IPS DF 6.9 (cell line): ENCODE measurements around the gene MBNL1.

Experiments used
- DNase-seq: peaks from one replicate; pipeline ENCODE4 v3.0.0-alpha.2; 2013; ENCODE audit warnings: low read depth, low spot score
- H3K27ac ChIP-seq: one replicate; pipeline ENCODE4 v1.5.1; 2013; ENCODE audit warnings: low read length, control low read depth
- H3K27me3 ChIP-seq: 2 replicates; pipeline ENCODE4 v1.6.1; 2013; ENCODE audit warnings: mild to moderate bottlenecking, low read length; ENCODE audit not compliant: control insufficient read depth, insufficient read depth
- H3K36me3 ChIP-seq: 2 replicates; pipeline ENCODE4 v1.6.1; 2013; ENCODE audit warnings: low read length; ENCODE audit not compliant: control insufficient read depth, insufficient read depth
- H3K4me1 ChIP-seq: 2 replicates; pipeline ENCODE4 v1.6.1; 2013; ENCODE audit warnings: low read length; ENCODE audit not compliant: control insufficient read depth, insufficient read depth
- H3K4me3 ChIP-seq: 2 replicates; pipeline ENCODE4 v1.5.1; 2013; ENCODE audit warnings: mild to moderate bottlenecking, low read length
- H3K9me3 ChIP-seq: 2 replicates; pipeline ENCODE4 v1.6.1; 2013; ENCODE audit warnings: low read length, inconsistent platforms; ENCODE audit not compliant: control insufficient read depth, insufficient read depth
- WGBS: extraction: QIAGEN DNeasy Blood & Tissue Kit; methylation state at CpG from one replicate; pipeline ENCODE4 v1.1.7; 2013; ENCODE audit warnings: mixed read lengths, missing lambda C conversion rate; ENCODE audit not compliant: insufficient read length, insufficient coverage; 5-methylcytosine and 5-hydroxymethylcytosine counted together

Gene MBNL1

DNA sequence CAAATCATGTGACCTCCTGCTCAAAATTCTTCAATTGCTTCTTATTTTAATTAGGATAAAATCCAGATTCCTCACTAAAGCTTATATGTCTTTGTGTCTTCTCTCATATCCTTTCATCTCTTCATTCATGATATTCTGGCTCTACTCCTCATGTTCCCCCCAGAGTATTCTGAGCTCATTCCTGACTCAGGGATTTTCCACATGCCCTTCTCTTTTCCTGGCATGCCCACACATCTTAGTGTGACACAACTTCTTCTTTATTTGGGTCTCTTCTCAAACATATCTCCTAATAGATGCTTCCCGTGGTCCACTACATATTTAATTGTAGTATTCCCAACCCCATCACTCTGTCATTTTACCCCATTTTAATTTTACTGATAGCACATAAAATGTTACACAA, 15.2 kb upstream of the MBNL1 start:
- Histone ChIP-seq H3K27ac (no peak overlapping the region), H3K4me3 (no peak overlapping the region), H3K9me3 (no peaks in the 10 kb centered on the region), H3K27me3 (no peaks in the 10 kb centered on the region), H3K36me3 (no peaks in the 10 kb centered on the region), H3K4me1 (no peaks in the 10 kb centered on the region)
- no CpG with 5 or more reads among the region's 1 CpG for WGBS
- no peak for DNase-seq

DNA sequence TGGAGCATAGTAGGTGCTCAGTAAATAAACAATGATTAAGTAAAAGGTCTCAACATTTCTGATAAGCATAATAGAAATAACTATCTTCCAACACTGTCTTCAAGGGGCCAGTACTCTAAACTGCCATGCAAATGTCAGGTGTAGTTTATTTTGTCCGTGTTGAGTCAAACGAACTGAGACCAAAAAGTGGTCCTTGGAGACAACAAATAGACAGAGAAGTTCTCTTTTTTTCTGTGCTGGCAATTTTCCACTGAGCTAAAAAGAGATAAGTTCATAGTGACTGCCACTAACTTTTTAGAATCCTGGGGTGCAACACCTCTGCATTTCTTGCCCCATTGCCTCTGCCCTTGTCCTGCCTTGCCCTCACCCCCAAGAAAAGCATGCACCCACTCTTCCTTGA, 14.7 kb upstream of the MBNL1 start:
- no CpG with 5 or more reads among the region's 2 CpGs for WGBS
- no peaks in the 10 kb centered on the region for H3K27me3 ChIP-seq
- no peak for DNase-seq
- H3K9me3 ChIP-seq: no peaks in the 10 kb centered on the region
- H3K27ac ChIP-seq: no peak overlapping the region
- no peaks in the 10 kb centered on the region for H3K36me3 ChIP-seq
- H3K4me3 ChIP-seq: no peak overlapping the region
- no peaks in the 10 kb centered on the region for H3K4me1 ChIP-seq

DNA sequence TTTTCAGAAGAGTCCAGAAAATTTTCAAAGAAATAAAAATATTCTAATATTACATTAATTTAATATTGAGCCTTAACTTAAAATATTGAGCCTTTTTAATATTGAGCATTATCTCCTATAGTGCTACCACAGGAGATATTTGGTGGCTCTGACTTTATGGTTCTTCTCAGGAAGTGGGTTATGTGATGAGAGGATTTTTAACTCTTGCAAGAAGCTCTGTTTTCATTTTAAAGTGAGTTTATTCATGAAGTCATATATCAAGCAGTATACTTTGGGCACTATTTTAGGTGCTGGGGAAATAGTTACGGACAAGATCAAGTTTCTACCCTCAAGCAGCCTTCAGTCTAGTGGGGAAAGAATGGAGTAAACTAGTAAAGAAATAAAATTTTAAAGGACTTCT, 13.4 kb upstream of the MBNL1 start:
- DNase-seq: no peak
- no peaks in the 10 kb centered on the region for H3K4me1 ChIP-seq
- H3K27ac ChIP-seq: no peak overlapping the region
- no peaks in the 10 kb centered on the region for H3K36me3 ChIP-seq
- H3K9me3 ChIP-seq: no peaks in the 10 kb centered on the region
- H3K27me3 ChIP-seq: no peaks in the 10 kb centered on the region
- WGBS: no CpG with 5 or more reads among the region's 1 CpG
- no peak overlapping the region for H3K4me3 ChIP-seq

DNA sequence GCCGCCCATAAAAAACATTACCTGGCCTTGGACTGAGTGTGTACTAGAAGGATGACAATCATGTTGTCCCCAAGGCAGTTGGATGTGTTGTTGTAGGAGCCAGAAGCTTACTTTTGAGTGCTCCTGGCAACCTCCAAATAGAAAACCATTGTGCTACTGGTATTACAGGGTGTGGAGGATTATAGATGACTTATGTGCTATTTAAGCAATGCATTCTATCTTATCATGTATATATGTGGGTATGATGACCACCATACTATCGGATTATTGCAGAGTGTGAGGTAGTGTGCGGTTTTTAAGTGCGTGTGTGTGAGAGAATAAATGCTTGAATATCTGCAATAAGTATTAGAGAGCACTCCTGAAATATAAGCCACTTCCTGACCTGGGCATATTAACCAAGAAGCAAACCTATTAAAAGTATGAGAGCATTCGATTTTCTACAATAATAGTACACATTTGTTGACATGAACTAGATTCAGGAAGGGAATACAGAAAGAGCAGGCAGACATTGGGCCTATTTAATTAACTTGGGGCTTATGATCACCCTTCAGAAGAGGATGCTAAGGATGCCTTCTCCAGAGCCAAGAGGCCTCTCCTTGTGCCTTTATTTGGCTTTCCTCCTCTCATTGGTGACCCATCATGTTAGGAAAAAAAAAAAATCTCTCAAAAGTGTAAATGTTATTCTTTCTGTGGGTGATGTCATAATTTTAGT, 11.7 kb upstream of the MBNL1 start:
- DNase-seq: no peak
- Histone ChIP-seq H3K36me3 (no peaks in the 10 kb centered on the region), H3K4me1 (no peaks in the 10 kb centered on the region), H3K27me3 (no peaks in the 10 kb centered on the region), H3K4me3 (no peak overlapping the region), H3K27ac (no peak overlapping the region), H3K9me3 (no peaks in the 10 kb centered on the region)
- WGBS: 100% methylated on average over 3 of the region's 5 CpGs

DNA sequence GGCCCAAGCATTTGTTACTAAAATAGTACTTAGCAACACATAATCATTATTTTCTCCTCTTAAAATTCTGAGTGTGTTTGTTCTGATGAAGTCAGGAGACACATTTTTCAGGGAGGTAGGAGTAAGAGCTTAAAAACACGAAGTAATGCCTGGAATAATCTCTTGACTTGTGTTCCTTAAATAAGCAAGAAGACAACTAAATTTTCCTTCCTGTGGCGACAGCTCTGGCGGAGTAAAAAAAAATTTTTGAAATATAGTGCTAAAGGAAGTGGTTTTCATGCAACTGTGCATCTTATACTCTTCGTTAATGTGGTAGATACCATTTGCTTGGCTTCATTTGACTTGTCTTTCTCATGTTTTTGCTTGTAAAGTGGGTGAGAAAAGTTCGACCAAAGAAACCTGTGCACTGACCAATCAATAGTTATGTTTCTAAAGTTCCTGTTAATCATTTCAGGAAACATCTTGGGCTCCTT, 11.1 kb upstream of the MBNL1 start:
- DNase-seq: no peak
- no peaks in the 10 kb centered on the region for H3K9me3 ChIP-seq
- H3K27ac ChIP-seq: no peak overlapping the region
- H3K4me1 ChIP-seq: no peaks in the 10 kb centered on the region
- no peak overlapping the region for H3K4me3 ChIP-seq
- no peaks in the 10 kb centered on the region for H3K27me3 ChIP-seq
- H3K36me3 ChIP-seq: no peaks in the 10 kb centered on the region
- WGBS: no CpG with 5 or more reads among the region's 5 CpGs

DNA sequence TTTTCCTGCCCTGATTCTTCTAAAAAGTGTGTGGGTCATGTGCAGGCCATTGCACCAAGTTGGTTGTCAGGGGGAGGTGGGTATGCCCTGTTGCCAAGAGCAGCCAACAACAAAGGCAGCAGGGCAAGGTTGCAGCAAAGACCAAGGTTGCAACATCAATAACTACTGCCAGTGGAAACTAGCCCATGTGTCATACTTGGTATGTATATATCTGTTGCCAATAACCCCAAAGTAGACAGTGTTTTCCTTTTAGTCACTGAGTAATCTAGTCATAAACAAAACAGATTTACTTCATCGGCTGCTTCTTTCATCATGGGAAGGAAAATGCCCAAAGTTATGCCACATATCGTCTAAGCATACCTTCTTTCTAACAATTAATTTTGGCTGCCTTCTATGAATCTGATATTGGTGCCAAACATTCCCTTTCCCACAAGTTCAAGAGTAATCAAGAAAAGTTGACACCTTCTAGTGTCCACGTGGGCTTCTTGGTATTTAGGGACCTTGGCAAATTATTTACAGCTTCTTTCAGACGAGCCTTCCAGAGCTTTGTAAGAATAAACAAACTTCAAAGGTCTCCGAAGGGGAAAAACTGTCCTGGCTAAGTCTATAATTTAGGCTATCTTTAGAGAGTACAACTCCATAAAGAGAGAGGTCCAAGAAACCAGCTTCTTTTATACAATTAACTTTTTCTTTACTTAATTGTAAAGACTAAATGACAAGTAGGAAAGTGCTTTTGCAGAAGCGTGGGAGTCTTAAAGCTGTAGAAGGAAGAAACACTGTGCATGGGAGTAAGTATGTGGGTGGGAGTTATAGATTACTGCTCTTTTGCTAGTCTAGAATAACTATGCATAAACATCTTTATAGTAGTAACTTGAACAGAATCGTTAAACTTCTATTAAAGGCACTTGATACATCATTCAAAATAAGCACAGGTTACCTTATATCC, 10.0 kb upstream of the MBNL1 start:
- no peaks in the 10 kb centered on the region for H3K27me3 ChIP-seq
- no peaks in the 10 kb centered on the region for H3K9me3 ChIP-seq
- DNase-seq: no peak
- WGBS: no CpG with 5 or more reads among the region's 7 CpGs
- H3K27ac ChIP-seq: no peak overlapping the region
- H3K36me3 ChIP-seq: no peaks in the 10 kb centered on the region
- no peaks in the 10 kb centered on the region for H3K4me1 ChIP-seq
- H3K4me3 ChIP-seq: no peak overlapping the region

DNA sequence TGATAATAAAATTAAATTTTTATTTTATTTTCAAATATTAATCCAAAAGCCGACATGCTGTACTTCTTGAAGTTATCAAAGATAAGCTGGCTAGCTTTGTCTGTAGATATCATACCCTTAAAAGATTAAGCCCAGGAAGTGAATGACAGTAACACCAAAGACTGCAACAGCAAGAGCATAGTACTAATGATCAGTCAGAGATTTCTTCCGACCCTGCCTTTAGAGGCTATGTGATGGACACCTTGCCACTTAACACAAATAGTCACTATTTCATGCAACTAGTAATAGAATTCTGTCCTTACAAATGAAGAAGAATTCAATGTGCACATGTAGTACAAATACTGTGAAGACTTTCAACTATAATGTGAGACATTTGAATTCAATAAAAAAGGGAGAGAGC, 9.3 kb upstream of the MBNL1 start:
- no peaks in the 10 kb centered on the region for H3K36me3 ChIP-seq
- no peak for DNase-seq
- WGBS: no CpG with 5 or more reads among the region's 2 CpGs

DNA sequence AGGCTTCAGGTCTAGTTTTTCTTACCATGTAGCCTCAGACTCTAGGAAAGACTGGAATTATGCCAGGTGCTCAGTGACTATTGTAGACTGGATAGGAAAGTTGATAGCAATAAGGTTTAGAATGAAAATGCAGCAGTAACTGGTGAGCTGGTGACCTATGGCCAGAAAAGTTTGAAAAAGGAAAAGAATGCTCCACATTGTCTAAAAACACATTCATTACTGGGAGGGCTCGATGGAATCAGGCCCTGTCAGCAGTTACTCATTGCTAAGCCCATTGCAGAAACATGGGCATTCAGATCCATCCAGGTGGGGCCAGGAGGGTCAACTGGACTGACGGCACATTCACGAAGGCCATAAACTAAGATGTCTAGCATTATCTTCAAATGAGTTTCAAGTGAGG, 8.7 kb upstream of the MBNL1 start:
- Histone ChIP-seq H3K27ac (no peak overlapping the region), H3K4me1 (no peaks in the 10 kb centered on the region), H3K9me3 (no peaks in the 10 kb centered on the region), H3K36me3 (no peaks in the 10 kb centered on the region), H3K4me3 (no peak overlapping the region), H3K27me3 (no peaks in the 10 kb centered on the region)
- DNase-seq: no peak
- no CpG with 5 or more reads among the region's 3 CpGs for WGBS

More for the DNA sequence above, 9.3 kb upstream of the MBNL1 start:
- H3K4me3 ChIP-seq: no peak overlapping the region
- H3K4me1 ChIP-seq: no peaks in the 10 kb centered on the region
- no peak overlapping the region for H3K27ac ChIP-seq
- H3K27me3 ChIP-seq: no peaks in the 10 kb centered on the region
- H3K9me3 ChIP-seq: no peaks in the 10 kb centered on the region

DNA sequence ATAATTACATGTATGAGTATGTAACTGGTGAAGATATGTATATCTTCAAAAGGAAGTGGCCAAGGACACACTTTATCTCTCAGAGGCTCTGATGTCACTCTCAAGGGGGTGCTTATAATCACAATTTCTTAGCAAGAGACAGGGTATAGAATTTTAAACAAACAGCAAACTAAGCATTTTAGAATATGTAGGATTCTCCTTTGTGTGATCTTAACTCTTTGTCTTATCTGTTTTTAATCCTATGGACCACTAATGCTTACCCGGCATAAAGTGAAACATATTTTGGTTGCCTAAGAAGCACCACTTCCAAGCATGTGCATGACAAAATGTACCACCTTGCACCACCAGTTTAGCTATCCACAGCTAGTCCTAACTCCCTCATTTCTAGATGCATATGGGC, 8.2 kb upstream of the MBNL1 start:
- Histone ChIP-seq H3K4me3 (no peak overlapping the region), H3K4me1 (no peaks in the 10 kb centered on the region), H3K9me3 (no peaks in the 10 kb centered on the region), H3K27ac (no peak overlapping the region), H3K27me3 (no peaks in the 10 kb centered on the region), H3K36me3 (no peaks in the 10 kb centered on the region)
- WGBS: no CpG with 5 or more reads among the region's 1 CpG
- no peak for DNase-seq

DNA sequence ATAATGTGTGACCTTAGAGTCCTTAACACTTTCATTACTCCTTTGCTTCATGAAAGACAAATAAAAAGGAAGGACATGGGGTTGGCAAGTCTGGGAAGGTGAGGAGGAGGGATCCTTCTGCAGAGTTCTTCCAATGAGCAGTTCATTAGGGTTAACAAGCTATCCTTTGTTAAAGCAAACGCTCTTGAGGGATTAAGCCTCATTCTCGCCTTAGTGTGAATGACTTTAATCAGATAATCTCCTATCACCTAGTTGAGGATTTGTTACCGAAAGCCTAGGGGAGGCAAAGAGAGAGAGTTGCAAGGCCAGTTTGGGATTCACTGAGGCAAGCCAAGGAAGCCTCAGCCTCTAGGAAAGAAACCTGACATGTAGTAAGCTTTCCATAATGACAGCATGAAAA, 7.4 kb upstream of the MBNL1 start:
- no peak for DNase-seq
- H3K4me1 ChIP-seq: no peaks in the 10 kb centered on the region
- H3K9me3 ChIP-seq: no peaks in the 10 kb centered on the region
- H3K4me3 ChIP-seq: no peak overlapping the region
- H3K27me3 ChIP-seq: no peaks in the 10 kb centered on the region
- H3K27ac ChIP-seq: no peak overlapping the region
- no CpG with 5 or more reads among the region's 3 CpGs for WGBS
- no peaks in the 10 kb centered on the region for H3K36me3 ChIP-seq
